Measurements from ENCODE around the gene PTPRA.

- peak; percentile 33 for TF ChIP-seq CTCF (IDR thresholded peaks at IDR 0.05; ENCODE audit: low read depth, low read length, missing input control)
- no peak for TF ChIP-seq REST (IDR thresholded peaks at IDR 0.05)
- TF ChIP-seq TAF1 (conservative IDR thresholded peaks at IDR 0.05): no peak
- no peak for TF ChIP-seq GABPA (IDR thresholded peaks at IDR 0.05 in 1 of 2, conservative IDR thresholded peaks at IDR 0.05 in 1 of 2)
Observed at GRCh38 chr20:2914160-2914559, 40.9 kb downstream of the PTPRA start.
